Activated naive CD4-positive, alpha-beta T cell (primary cell): ENCODE results near the gene DNAJA3.

Experiments used
- DNase-seq, 4 experiments: peaks; one replicate each; lab custom pipeline; 2025; lab: John Stamatoyannopoulos, UW

Gene DNAJA3

DNA sequence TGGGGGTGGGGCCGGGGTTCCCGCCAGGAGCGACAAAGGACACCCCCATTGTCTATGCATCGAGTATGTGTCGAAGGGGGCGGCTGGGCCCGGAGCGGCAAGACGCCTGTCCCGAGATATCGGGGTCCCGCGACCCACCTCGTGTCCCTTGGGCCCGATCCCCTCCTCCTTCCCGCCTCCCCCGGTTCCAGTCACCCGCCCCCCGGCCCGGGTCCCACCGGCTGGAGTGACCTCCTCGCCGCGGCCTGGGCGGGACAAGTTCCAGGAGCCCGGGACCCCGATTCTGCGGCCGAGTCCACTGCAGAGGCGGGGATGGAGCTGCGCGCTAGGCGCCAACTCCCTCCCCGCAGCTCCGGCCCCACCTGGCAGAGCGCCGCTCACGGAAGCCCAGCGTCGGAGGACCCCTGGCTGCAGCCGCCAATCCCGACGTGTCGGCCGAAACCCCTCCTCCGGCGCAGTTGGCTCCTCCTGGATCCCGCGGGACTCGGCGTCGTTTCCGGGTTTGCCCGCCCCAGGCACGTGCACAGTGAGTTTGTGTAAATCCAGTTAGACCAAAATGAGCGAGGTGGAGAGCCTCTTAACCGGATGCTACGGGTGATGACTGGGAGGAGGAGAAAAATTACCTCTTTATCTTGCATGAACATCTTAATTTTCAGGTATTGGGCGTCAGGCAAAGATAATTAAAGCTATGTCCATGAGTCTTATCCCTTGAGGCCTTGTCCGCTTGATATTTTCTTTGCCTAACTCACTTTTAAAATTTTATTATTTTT lies 48.7 kb downstream of the DNAJA3 start, which contains the start of gene NMRAL1:
NMRAL1 (minus strand) TSS at position 434 of the 770 bp plus-strand sequence. CDS start 493 bp downstream, outside the sequence.
- DNase-seq, result peak; percentile 34 to 76 (median 55)

DNA sequence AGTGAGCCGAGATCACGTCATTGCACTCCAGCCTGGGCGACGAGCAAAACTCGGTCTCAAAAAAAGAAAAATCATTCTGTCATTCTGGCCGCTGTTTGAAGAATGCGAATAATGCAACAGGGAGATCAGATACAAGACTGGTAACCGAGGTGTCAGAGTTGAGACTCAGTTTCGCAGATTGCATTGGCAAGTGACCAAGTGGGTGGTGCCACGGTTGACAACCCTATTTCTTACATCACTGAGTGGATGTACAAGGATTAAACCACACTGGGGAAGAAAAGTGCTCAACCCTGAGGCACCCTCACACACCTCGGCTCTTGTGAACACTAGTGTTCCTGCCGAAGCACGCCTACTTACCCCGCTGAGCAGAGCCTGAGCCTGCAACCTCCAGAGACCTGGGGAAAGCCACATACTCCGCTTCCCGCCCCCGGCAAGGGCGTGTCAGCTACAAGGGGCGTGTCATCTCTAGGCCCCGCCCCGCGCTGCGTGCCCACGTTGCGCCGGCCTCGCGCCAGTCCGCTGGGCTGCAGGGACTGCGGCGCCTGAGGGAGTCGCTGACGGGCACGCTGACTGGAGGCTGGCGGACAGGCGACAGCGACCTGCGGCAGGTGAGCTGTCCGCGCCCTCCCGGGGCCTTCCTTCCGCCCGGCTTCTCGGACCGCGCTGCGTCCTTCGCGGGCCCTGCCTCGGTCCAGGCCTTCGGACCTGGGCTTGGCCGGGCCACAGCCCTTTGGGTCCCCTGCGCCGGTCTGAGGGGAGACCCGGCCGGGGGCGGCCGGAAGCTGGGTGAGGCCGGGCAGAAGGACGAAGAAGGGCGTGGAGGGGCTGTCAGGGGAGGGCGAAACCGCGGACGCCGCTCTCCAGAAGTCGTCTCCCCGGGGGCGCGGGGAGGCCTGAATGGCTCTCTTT lies 50.5 kb downstream of the DNAJA3 start, which contains the start of gene HMOX2:
HMOX2 (plus strand) TSS at position 519 of the 909 bp plus-strand sequence. CDS start 29,127 bp downstream, outside the sequence.
- DNase-seq, result peak; percentile 86 to 91 (median 88)

DNA sequence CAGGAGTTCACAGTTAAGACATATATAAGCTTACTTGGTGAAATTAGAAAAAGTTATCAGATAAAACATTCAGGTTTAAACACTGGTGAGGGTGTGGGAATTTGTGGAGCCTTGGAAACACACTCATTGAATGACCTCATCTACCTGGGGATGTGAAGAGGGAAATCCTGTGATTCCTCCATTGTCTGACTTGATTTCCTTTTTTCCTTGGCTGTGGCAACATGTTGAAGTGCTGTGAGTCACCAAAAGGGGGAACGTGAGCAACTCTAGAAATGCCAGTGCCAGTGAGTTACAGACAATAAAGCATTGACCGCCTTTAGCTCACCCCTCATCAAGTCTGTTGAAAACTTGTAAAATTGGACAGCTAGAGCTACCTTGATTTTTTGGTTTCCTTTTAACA lies 52.3 kb downstream of the DNAJA3 start:
- no peak for DNase-seq

DNA sequence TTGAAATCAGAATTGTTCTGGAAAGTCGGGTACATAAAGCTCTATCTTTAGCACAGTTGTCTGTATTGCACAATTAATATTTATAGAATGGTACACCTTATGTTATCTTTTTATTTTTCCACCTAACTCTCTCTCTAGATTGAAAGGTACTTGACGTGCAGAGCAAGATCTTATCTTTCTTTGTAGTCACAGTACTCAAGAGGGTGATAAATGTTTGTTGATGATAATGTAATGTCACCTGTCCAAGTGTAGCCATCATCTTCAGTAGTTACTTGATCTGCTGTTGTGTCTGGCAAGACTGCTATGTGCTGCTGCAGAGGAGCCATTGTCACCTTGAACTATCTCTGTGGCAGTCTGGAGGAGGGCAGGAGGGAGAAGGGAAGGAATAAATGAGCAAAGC lies 55.9 kb downstream of the DNAJA3 start:
- DNase-seq, result no peak

DNA sequence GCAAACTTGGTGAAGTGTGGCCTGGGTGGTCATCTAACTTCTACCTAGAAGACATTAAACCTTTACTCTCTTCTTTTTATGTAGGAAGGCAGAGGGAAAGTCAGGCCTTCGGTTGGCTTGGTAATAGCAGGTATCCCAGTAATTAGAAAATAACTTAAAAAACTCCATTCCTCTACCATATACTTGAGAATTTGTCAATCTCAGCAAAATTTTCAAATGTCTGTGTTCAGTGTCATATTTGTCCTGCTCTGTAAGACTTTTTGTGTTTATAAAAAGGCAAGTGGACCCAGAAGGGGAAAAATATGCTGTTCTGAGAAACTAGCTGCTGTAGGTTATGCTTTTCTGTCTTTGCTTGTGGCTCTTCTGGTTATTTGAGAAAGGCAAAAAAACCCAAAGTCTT lies 56.3 kb downstream of the DNAJA3 start:
- DNase-seq, result no peak

DNA sequence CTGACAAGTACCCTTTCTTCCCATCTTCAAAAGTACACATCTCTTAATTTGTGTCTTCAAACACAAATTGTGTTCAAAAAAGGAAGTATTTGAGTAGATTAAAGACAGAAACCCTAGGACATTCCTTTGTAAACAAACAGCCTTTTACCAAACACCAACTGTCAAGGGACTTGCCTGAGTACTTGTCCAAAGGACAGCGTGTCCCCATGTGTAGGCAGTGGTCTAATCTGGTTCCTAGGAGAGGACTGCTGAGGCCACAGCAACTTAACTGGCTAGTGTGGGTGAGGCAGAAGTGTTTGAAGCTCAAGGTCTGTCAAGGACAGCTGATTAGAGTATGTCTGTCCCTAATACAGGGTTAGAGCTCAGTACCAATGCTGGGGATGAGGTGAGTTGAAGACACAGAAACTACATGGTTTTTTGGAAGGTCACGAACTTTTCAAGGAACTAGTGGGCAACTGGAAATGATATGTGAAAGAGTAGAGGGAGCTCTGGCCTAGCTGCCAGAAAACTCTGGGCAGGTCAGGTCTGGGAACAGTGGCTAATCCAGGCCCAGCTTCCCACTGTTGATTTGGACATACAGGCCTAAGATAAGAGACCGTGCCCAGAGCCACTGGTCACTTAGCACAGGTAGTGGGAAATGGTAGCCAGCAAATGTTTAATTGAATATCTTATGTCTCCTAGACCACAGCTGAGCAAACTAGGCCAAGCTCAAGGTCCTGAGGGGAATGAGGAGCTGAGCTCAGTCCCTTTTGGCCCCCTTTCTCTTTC lies 60.6 kb downstream of the DNAJA3 start:
- no peak for DNase-seq

DNA sequence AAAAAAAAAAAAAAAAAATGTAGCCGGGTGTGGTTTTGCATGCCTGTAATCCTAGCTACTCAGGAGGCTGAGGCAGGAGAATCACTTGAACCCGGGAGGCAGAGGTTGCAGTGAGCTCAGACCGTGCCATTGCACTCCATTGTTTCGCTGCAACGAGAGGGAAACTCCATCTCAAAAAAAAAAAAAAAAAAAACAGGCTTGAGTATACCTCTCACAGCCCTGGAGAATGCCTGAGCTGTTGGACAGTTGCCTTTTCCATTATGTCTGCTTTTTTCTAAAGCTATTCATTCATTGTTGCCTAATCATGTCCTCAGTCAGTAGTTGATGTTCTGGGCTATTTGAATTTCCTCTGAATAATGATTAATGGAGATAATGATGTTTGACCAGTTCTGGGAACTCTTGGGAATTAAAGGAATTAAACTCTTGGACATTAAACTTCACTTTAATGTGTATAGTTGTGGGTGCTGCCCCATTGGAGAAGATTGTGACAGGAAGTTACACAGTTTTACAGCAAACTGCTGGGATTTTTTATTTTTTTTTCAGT lies 62.4 kb downstream of the DNAJA3 start:
- no peak for DNase-seq

DNA sequence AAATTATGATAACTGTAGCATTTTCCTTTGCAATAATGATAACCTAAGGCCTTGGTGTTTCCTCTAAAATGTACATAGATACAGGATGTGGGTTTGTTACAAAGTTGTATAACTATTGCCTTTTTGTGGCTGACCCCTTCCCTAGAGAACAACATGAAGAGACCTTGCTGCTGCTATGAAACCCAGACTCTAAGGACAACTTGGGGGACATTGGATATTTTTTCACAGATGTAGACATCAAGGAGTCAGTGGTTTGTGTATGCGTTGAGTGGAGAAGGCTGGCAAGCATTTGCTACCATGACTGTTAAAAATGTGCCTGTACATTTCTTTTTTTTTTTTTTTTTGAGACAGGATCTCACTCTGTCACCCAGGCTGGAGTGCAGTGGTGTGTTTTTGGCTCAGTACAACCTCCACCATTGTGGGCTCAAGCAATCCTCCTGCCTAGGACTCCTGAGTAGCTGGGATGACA lies 62.9 kb downstream of the DNAJA3 start:
- no peak for DNase-seq

DNA sequence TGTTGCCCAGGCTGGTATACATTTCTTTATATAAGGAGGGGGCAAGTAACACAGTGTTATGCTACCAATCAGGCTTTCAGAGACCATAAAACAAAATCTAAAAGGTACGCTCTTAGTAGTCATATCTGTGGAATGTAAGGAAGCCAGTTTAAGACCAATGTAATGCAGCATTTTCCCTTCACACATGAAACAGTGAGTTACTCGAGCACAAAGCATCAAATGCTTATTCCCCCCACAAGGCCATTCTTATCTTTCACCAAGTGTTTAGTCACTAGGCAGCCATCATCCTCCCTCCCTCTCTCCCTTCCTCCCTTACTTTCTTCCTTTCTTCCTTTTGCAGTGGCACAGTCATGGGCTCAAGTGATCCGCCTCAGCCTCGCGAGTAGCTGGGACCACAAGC lies 63.4 kb downstream of the DNAJA3 start:
- DNase-seq, result no peak

DNA sequence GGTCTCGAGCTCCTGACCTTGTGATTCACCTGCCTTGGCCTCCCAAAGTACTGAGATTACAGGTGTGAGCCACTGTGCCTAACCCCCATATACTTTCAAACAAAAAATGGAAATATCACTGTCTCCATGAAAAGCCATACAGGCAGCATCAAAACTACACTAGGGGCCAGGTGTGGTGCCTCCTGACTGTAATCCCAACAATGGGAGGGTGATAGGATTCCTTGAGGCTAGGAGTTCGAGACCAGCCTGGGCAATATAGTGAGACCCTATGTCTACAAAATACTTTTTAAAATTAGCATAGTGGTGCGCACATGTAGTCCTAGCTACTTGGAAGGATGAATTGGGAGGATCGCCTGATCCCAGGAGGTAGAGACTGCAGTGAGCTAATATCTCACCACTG lies 66.2 kb downstream of the DNAJA3 start:
- no peak for DNase-seq

DNA sequence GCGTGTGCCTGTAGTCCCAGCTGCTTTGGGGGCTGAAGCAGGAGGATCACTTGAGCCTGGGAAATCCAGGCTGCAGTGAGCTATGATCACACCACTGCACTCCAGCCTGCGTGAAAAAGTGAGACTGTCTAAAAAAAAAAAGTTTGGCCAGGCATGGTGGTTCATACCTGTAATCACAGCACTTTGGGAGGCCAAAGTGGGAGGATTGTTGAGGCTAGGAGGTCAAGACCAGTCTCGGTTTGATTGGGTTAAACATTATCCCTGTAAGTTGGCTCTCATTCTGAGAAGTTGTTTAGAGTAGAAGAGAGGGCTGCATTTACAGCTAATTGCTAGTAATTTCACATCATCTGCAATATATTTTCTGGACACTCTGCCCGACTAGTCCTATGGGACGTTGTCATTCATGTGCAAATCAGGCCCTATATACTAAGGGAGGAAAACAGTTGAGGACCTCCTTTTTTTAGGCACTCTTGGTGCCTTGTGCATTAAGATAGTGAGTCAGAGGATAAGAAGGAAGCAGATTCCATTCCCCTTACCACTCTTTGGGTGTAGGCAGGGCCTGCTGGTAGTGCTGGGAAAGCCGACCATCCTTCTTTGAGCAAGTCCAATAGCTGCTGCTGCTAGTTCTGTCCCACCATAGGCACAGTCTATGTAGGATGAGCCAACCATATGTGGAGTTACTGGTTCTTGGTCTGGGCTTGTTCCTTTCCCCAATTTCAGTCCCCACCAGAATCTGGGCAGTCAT lies 69.2 kb downstream of the DNAJA3 start:
- DNase-seq, result no peak

DNA sequence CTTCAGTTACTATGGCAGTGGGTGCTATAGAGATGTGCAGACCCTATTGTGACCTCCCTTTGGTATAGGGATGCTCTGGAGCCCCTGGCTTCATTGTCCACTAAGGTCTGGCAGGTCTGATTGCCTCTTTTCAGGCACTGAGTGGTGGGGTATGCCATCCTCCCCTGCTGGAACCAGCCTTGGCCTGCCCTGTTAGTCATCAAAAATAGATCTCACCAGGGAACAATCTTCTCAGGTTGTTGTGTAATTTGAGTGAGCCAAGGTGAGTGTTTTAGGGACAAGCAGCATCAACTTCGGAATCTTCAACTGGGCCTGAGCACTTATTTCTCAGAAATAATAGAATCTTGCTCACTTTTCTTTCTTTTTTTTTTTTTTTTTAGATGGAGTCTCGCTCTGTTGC lies 70.1 kb downstream of the DNAJA3 start:
- no peak for DNase-seq

DNA sequence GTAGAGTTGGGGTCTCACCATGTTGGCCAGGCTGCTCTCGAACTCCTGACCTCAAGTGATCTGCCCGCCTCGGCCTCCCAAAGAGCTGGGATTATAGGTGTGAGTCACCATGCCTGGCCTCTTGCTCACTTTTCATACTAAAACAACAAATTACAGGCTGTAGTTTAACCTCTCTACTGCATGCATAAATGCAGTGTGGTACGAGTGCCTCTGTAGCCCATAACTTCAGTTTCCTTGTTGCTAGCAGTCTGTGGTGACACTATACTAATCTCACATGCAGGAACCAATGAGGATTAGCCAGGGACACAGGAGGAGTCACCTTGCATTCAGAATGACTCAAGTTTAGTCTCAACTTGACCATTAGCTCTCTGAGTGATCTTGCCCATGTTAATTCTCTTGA lies 70.6 kb downstream of the DNAJA3 start:
- DNase-seq, result no peak

DNA sequence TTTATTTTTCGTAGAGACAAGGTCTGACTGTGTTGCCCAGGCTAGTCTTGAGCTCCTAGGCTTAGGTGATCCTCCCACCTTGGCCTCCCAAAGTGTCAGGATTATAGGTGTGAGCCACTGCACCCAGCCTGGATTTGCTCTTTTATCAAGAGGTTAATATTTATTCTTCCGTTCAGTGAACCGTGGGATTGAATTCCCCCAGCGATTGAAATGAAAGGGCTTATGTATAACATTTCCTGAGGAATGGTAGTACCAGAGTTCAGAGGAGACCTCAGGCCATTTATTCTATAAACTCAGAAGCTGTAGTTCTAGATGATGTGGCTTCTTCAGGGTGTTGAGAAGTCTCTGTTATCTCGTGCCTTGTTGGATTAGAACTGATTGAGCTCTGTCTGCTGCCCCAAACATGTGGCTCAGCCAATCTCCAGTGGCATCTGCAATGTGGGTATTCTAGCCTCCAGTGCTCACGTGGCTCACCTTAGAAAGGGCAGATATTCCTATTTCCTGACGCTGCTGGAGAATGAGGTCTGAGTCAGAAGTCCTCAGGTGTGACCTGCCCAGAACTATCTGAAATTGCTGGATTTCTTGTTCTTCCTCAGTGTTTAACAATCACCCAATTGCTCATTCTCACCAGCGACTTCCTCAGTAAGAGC lies 73.0 kb downstream of the DNAJA3 start:
- DNase-seq, result no peak

DNA sequence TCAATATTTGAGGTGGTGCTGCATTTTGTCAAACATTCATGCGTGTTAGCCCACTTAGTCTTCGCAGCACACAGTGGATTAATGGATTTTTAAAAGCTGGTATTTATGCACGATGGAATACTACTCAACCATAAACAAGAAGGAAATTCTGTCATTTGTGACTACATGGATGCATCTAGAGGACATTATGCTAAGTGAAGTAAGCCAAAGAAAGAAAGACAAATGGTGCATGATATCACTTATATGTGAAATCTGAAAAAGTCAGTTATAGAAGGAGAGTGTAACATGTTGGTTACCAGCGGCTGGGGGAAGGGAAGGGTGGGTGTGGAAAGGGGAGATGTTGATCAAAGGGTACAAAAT lies 73.5 kb downstream of the DNAJA3 start:
- DNase-seq, result no peak

DNA sequence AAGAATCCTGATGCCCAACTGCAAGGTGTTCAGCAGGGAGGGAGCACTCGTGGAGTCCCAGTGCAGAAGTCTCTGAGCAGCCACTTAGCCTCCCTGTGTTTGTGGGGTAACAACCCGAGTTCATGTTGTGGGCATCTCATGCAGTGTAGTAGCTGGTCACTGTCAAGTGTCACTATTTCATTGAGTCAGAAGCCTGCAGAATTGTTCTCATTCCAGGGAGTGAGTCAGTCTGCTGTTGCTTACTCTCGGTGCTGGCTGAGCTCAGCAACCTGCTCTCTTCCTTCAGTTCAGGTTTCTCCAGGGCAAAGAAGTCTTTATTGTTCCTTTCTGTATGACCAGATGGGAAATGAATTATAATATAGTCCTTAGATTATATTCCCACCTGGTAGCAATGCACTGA lies 74.6 kb downstream of the DNAJA3 start:
- DNase-seq, result no peak

DNA sequence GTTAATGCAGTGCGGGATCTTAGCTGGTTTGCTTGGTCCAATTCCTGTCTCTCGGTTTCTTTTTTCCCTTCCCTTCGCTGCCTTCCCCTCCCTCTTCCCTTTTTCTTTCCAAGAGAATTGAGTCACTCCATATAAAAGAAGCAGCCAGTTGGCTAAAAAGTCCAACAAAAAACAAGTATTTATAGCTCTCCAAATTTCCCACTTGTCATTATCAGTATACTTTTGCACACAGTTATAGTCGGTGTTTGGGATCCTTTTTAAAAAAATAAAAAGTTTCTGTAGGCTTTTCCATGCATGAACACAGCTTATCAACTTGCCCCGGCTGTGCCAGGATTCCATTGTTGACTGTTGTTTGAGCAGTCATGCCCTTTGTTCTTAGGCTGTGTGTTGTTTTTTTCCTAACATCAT lies 75.4 kb downstream of the DNAJA3 start:
- DNase-seq, result no peak

DNA sequence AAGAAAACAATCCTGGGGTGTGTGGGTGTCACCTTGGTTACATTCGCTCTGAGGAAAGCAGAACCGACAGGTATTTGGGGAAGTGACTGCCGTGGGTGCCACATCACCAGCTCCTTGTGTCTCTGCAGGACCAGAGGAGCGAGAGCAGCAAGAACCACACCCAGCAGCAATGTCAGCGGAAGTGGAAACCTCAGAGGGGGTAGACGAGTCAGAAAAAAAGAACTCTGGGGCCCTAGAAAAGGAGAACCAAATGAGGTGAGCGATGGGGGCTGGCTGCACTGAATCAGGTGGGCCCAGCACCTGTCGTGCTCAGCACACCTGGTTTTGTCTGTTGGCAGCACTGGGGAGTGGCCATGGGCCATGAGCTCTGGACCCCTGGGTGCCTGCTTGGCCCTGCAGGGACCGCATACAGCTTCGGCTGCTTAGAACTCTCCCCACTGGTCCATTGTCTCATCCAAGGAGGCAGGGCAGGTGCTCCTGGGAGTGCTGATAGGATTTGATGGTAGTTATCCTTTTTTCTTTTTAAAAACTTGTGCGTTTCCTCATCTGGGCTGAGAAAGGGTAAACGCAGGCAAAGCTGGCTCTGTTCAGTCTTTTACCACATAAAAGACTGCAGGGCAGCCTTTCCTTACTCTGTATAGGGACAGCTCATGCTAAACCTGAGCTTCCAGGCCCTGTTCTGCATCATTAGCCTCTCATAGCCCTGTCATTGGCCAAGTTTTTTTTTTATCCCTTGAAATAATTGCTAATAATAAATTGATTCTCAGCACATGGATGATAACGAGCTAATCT lies 79.9 kb downstream of the DNAJA3 start:
- DNase-seq, result peak in 2 of 4 experiments; percentile 47 to 69
